DMS153 treated with DMSO at 0.1 percent for 48 hours (cell line): Measurements from ENCODE around the gene BLOC1S4.
"Not testable (repeated sequence)": the region's sequence is repeated elsewhere in the genome, so short reads cannot be mapped to it uniquely, and the experiment has no call there.

ENCODE experiments used
- DNase-seq: peaks from one replicate; lab custom pipeline; 2025; ENCODE audit not compliant: unreplicated experiment; lab: John Stamatoyannopoulos, UW

BLOC1S4 gene

DNA sequence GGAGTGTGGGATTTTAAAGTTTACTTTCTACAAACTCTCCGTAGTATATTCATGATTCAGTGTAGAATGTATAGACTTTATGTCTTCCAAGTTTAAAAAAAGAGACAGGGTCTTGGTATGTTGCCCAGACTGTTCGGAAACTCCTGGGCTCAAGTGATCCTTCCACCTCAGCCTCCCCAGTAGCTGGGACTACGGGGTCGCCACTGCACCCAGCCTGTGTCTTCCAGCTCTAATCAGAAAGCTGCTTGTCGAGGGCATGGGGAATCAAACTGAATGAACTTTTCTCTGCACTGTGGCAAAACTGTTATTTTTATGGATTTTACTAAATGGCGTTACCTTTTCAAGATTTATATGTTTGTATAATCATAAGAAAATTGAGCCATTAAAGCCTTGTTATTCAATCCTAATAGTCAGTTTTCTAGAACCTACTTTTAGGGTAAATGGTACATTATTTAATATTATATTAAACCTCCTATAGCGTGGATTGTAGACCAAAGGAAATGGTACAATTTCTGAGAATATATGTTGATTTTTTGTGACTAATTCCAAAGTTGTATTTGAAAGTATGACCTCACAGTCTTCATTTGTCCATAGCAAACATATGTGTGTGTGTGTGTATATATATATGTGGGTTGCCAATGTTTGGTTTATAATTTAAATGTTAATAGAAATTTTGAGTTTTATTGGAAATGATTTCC is 1.1 kb downstream of the BLOC1S4 start:
- no peak for DNase-seq

DNA sequence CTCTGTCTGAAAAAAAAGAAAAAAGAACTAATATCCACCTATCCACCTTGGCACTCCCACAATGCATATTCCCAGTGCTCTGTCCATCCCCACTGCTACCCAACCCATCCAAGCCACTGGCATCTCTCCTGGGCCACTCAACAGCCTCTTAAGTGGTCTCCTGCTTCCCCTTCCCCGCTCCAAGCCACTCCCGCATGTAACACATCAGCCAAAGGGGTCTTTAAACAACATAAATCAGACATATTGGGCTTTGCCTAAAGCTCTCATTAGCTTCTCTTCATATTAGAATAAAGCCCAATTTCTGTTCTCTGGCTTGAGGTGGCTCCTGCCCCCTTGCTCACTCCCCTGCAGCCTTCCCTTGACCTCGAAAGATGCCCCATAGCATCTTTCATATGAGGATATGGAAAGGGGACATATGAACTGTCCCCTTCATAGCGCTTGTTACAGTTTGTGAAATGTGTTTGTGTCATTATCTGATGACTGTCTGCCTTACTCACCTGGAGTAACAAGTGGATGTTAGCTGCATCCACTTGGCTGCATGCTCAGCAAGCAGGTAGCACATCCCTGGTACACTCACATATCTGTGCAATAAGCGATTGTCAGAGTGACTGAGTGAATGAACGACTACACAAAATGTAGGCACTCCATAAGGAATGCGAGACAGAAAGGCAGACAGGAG is 3.1 kb downstream of the BLOC1S4 start:
- DNase-seq: no peak

DNA sequence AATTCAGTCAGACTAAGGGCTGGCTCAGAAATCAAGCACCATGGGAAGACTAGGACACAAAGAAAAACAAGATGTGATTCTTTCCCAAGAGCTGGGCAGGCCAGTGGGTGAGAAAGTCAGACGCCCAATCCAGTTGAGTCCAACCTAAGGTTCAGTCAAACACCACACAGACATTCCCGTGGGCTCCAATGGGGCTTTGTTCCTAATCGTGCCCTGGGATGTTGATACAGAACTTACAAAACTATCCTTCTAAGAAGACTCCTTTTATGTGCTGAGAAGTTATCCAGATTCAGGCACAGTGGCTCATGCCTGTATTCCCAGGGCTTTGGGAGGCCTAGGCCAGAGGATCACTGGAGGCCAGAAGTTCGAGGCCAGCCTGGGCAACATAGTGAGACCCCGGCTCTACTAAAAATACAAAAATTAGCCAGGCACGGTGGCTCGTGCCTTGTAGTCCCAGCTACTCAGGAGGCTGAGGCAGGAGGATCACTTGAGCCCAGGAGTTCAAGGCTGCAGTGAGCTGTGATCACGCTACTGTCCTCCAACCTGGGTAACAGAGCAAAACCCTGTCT is 3.7 kb downstream of the BLOC1S4 start:
- DNase-seq: no peak

DNA sequence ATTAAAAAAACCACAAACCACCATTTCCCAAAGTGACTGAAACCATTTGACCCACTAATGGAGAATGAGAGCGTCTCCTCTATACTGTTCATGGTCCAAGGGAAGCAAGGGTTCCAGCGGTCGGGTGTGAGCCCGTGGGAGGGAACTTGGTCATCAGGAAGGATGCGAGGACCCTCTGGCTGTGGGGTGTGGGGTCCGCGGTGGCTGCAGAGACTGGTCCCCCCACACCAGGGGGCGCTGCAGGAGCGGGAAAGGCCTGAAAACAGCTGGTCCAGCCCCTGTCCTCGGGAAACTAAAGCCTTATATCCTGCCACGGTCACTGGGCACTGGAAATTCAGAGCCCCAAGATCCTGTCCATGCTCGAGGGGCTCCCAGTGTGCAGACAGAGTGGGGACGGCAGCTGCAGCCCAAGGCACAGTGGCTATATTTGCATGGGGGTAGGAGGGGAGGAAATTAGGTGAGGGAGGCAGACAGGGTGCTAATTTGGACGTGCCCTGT is 4.3 kb downstream of the BLOC1S4 start:
- peak; percentile 1 for DNase-seq

DNA sequence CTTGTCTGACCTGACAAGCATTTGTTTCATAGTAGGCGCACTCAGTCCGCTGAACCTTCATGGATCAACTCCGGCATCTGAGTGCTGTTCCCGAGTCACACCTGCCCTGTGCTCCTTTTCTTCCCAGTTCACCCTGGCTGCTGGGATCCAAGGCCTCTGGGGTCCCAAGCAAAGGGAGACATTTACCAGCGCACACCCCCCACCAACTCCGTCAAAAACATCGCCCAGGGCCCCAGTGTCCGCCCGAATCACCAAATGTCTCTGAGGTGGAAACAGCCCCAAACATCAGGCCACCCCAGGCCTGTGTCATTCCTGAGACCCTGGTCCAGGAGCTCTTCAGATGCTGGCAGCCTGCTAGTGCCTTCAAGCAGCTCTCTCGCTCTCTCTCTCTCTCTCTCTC is 5.1 kb downstream of the BLOC1S4 start:
- no peak for DNase-seq

DNA sequence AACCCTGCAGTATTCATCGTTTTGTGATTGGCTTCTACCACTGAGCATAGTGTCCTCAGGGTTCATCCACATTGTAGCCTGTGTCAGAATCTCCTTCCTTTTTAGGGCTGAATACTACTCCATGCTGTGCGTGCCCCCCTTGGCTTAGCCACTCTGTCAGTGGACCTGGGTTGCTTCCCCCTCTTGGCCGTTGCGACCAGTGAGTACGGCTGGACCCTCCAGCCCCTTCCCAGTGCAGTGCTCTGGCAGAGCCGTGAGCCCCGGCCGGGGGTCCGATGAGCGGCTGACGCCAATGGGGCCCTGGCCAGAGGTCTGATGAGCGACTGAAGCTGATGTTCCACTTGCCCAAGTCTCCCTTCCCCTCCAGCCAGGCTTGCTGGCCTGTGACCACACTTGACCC is 6.9 kb downstream of the BLOC1S4 start:
- no peak for DNase-seq

DNA sequence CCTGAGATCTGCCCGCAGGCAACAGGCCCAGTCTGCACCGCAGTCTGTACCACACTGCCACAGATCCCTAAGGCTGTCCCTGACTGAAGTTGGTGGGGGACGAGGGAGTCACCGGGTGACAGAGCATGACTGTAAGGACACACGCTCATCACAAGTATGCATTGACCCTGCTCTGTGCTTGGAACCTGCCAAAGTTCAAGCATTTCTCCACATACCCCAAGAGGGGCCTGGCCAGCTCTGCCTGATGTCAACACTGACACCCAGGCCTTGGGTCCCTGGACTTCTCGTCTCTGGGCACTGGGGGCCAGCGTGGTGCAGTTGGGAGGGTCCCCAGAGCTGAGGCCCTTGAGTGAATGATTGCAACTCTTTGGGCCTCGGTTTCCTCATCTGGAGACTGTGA is 7.9 kb downstream of the BLOC1S4 start:
- no peak for DNase-seq

DNA sequence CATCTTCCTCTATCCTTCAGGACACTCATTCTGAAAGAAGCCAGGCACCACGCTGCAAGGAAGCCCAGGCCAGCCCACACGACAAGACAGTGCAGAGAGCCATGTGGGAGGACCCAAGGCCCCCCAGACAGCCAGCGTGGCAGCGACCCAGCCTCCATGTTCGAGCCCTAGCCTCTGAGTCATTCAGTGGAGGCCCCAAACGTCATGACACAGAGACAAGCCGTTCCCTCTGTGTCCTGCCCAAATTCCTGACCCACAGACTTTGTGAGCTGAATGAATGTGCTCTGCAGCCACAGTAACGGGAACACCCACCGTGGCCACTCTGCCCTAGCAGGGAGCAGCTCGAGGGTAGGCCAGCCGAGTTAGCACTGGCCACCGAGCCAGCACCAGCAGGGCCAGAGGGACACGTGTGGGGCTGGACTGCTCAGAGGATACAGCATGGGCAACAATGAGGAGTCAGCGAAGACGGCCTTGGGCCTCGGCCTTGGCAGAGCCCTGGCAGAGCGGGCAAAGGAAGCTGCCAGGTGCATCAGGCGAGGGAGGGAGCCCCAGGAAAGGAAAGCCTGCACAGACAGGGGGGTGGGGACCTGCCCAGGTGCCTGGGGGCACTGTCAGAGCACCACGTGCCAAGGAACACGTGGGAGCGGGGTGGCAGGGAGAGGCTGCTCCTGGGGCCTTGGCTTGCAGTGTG is 8.6 kb downstream of the BLOC1S4 start:
- DNase-seq: no peak

DNA sequence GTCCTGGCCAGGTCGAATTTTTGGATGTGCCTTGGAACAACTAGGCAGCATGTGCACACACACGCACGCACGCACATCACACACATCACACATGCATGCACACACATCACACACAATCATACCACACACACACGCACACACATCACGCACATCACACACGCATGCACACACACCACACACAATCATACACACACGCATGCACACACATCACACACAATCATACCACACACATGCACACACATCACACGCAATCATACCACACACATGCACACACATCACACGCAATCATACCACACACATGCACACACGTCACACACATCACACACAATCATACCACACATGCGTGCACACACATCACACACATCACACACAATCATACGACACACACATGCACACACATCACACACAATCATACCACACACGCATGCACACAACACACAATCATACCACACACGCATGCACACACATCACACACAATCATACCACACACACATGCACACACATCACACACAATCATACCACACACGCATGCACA is 9.5 kb downstream of the BLOC1S4 start:
- DNase-seq: not testable (repeated sequence)

DNA sequence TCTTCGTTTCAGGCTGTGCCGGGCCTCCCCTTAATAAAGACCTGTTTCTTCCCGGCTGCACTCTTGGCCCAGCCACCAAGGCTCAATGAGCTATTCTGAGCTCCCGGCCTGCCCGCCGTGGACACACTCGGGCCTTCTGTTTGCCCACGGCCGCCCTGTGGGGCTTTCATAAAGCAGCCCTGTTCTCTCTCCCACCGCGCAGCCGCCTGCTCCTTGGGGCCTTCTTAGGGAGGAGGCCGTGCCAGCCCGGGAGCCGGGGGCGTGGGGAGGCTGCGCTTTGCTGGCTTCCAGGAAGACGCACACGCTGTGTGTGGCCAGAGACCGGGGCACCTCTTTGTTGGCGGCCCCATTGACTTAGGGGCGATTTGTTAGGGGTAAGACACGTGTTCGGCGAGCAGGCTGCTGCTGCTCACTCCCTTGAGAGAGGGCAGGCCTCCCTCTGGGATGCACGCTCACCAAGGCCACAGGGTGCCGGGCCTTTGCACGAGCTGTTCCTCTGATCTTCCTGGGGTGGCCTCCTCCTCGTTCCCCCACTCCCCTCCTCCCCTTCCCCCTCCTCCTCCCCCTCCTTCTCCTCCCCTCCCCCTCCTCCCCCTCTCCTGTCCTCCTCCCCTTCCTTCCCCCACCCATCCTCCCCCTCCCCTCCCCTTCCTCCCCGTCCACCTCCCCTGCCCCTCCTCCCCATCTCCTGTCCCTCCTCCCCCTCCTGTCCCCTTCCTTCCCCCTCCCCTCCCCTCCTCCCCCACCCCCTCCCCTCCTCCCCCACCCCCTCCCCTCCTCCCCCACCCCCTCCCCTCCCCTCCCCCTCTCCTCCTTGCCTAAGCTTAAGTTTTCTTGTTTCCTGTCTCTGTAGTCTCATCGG is 11.3 kb downstream of the BLOC1S4 start:
- no peak for DNase-seq

DNA sequence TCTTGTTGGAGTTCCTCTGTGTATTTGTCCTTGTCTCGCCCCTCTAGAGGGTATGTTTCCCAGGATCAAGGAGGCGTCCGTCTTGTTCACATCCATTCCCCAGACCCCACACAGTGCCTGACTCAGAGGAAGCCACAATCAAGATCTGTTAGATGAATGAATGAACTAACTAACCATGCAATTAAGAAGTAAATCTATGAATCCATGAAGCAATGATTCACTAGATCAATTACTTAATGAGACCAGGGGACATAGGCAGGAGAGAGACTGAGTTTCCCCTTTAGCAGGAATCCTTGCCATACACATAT is 11.9 kb downstream of the BLOC1S4 start:
- no peak for DNase-seq

DNA sequence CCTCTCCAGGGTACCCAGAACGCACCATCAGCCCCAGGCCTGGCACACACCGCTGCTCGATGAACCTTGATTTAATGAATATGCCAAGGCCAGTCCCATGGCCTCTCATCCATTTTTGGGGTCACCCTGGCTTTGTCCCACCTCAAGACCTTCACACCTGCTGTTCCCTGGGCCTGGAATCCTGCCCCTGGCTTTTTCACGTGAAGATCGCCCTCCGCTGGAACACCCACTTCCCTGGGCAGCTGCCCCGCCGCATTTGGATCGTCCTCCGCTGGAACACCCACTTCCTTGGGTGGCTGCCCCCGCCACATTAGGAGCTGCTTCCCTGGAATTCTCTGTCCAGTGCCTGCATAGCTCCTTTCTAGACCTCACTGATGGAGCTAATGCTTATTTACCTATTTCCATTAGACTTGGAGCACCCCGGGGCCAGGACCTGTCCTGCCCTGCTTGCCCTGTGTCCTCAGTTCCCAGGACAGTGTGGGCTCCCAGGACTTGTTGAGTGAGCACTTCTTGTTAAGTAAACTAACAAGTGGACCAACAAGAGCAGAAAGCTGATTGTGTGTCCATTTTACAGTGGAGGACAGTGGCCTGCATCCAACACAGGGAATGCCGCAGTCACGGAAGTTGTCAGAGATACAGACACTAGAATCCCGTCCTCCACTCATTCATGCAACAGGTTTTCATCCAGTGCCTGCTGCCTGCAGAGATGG is 12.5 kb downstream of the BLOC1S4 start:
- DNase-seq: no peak

DNA sequence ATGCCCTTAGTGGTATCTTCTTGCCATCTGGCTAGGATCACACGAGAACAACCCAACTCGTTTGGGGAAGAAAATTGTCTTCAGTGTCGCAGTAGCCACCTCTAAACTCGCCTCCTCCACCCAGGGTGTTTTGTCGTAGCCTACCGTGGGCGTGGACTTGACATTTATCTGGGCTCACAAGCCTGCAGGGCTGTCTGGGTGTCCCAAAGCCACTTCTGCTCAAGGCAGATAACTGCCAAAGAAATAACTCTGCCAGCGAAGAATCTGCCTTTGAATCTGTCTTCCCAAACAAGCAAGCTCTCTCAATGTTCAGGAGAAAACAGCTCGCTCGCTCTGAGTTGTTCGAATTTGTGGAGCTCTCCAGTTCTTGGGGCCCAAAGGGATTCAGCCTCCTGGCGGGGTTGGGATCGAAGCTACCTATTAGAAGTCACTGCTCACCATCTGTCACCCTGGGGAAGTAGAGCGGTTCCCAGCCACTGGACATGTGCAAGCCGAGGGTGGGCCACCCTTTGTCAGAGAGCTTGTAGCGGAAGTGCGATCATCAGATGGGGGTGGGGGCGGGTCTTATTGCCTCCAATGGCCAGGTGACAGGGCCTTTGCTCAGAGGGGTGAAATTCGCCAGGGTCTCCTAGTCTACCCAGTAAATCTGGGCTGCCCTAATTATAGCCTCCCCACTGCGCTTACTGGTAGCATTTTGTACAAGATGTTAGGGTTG is 14.8 kb downstream of the BLOC1S4 start:
- no peak for DNase-seq

DNA sequence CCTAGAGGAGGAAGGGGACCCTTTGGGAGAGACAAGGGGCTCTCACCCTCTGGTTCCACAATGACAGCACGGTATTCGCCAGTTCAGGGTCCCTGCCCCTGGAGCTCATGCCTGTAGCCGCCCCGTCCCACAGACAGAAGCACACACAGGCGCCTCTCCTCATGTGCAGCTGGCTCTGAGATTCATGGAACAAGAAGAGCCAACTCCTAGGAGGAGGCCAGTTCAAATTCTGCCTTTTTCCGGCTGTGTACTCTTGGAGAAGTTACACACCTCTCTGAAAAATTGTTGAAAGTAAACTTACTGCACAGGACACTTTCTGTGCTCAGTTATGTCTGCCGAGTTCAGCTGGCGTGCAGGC is 15.3 kb downstream of the BLOC1S4 start:
- no peak for DNase-seq

DNA sequence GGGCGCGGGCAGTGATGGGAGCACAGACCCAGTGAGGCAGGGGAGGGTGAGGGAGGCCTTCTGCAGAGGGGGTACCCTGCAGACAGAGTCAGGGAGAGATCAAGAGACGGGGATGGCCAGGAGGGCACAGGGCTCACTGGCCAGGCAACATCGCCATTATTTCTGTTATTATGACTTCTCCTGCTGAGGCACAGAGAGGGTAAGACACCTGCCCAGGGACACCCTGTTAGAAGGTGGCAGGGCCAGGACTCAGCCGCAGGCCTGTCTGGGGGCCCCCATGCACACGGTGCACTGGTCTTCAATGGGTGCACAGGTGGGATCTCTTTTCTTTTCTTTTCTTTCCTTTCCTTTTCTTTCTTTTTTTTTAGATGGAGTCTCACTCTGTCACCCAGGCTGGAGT is 15.8 kb downstream of the BLOC1S4 start:
- no peak for DNase-seq

DNA sequence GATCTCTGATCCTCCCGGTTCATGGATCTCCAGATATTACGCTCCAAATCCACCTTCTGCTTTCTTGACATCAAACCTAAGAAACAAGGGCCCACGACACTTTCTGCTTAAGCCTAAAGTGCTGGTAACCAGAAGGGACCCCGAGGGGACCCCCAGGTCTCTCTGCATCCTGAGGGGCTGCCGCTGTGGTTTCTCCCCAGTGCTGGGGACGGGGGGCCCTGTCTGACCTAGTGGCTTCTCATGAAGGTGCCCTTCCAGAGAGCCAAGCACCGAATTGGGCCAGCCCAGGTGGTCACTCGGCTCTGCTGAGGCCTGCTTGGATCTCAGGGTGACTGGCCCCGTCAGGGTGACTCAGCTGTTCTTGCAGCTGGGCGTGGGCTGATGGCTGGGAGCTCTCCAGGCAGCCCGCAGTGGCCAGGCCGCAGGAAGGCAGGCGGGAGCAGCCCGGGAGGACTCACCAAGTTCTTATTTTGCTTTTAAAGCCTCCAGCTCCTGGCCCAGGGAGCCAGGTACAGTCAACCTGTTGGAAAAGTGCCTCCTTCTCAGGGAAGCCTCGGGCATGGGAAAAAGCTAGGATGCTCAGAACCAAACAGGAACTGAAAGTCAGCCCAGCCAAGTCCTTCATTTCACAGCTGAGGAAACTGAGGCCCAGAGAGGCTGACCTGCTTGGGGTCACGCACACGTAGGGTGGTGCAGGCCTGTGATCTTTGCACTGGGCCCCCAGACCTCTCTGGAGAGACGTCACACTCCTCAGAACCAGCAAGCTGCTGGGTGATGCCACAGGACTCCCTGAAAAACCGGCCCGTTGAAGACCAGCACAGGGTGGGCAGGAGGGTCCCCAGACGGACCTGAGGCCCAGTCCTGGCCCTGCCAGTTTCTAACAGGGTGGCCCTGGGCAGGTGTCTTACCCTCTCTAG is 16.7 kb downstream of the BLOC1S4 start:
- DNase-seq: no peak

DNA sequence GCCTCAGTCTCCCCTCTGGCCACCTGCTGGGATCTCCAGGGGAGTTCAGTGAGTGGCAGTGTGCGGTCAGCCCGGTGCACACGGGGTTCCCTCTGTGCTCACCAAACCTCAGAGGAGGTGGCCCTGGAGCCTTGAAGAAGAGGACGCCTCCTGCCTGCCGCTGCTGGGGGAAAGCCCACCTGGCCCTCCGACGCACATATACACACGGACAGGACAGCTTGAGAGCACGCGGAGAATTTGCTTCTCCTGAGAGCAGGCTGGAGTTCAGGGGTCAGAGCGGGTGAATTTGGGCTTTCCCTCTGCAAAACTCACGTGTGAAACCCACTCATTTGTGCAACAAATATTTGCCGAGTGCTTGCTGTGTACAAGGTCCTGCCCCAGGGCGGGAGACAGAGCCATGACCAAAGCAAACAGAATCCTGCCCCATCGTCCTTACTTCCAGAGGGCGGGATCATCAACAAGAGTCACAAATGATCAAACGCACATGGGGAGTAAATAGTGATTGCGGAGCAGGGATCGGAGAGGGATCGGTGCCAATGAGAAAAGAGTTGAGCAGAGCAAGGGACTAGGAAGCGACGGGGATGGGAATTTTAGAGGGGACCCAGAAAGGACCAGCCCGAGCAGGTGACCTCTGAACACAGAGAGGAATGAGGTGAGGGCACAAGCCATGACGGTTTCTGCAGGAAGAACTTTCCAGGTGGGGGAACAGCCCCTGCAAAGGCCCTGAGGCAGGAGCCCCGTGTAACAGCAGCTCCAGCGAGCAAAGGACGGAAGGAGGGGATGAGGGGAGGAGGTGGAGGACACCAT is 17.6 kb downstream of the BLOC1S4 start:
- DNase-seq: no peak
